ENCODE results near the gene CLDND2. TPM values are rescaled to one million over a fixed set of nuclear protein-coding genes. Genes with fewer than 3 reads are reported as not detected.

CLDND2 gene
- total and polyA plus RNA-seq, 10 of the 15 experiments (the other 5 are each of a cell fraction or from before 2014, with no cell fraction given), result 0.24 to 7.1 (median 1.8) TPM; not detected in 1

- TF ChIP-seq ZNF592 (IDR thresholded peaks at IDR 0.05), result 0 out of 2 replicates have a peak, but pooled peaks have one; percentile 63
- TF ChIP-seq RBBP5 (conservative IDR thresholded peaks at IDR 0.05), result no peak
- TF ChIP-seq RAD21 (IDR thresholded peaks at IDR 0.05; ENCODE audit: insufficient read depth, low read depth, low read length), result peak; percentile 43; the same call in 1 of the 2 replicates
- no peak for TF ChIP-seq CBX3 (IDR thresholded peaks at IDR 0.05; ENCODE audit: borderline replicate concordance, low read depth)
- TF ChIP-seq PRDM15 (CRISPR knock-in tag; IDR thresholded peaks at IDR 0.05), result no peak
- no peak for TF ChIP-seq MEF2A (IDR thresholded peaks at IDR 0.05; ENCODE audit: insufficient read depth, low read depth, low read length)
- no peak for TF ChIP-seq CREB1 (IDR thresholded peaks at IDR 0.05; ENCODE audit: low read depth)
- TF ChIP-seq RFX5 (IDR thresholded peaks at IDR 0.05; ENCODE audit: low read depth, low read length), result no peak
- TF ChIP-seq ZNF207 (IDR thresholded peaks at IDR 0.05; ENCODE audit: borderline replicate concordance), result no peak
- TF ChIP-seq HDGF (IDR thresholded peaks at IDR 0.05), result peak; percentile 63; the same call in 1 of the 2 replicates
- TF ChIP-seq E4F1 (IDR thresholded peaks at IDR 0.05; ENCODE audit: borderline replicate concordance, partially characterized antibody), result no peak
- TF ChIP-seq CEBPB (IDR thresholded peaks at IDR 0.05; ENCODE audit: borderline replicate concordance in 1 of 2, low read depth in 2 of 2, low read length in 2 of 2), result no peak
- peak; percentile 58; the same call in 1 of the 2 replicates for TF ChIP-seq ZSCAN29 (IDR thresholded peaks at IDR 0.05)
- TF ChIP-seq PKNOX1 (IDR thresholded peaks at IDR 0.05), result peak; percentile 89
Observed at GRCh38 chr19:51339687-51340656, 28.8 kb downstream of the CLDND2 start (continued).
